RKO (cell line): Measurements from ENCODE around the gene ARHGEF28.

Experiments used
- DNase-seq: peaks from one replicate; pipeline ENCODE4 v3.0.0-alpha.2; 2016; ENCODE audit warnings: low spot score

Gene ARHGEF28

DNA sequence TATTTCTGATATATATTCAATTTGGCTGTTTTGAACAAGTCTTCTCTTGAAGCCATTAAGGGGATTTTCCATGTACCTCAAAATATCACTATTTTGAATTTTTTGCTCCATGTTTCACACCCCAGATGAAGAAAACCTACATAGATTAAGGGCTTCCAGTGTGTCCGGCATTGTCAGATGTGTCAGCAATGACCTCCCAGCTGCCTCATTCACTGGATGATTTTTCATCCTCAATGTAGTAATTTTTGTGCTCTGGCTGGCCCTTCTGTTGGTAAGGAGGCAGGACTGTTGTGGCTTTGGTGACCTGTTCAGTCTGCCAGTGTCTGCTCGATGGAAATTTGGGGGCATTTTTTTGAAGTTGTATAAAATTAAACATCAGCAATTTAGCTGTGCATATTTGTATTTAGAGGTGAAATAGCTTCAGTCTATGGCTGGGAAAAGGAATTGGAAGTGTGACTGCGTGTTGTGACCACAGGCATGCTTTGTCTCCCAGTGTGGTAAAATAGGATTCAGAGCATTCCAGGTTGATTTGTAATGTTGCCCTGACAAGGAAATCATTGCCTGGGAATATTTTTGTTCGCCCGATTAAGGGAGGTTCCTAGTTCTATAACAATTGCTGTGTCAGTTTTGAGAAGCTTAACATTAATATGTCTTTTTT lies 312.4 kb downstream of the ARHGEF28 start:
- DNase-seq: peak; percentile 46

DNA sequence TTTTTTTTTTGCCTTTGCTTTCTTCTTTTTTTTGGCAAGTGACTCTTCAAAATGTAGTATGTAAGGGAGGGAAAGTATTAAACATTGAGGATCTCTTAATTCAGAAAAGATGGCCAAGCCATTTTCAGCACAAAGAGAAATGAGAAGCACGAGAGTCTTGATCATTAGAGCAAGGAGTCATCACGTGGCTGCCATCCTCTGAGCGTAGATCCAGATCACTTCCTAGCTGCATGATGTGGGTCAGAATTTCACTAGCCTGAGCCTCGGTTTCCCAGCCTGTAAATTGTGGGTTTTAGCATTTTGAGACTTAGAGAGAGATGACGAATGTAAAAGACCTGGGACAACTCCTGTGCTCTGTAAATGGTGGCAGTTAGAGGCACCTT lies 312.9 kb downstream of the ARHGEF28 start:
- DNase-seq: no peak

DNA sequence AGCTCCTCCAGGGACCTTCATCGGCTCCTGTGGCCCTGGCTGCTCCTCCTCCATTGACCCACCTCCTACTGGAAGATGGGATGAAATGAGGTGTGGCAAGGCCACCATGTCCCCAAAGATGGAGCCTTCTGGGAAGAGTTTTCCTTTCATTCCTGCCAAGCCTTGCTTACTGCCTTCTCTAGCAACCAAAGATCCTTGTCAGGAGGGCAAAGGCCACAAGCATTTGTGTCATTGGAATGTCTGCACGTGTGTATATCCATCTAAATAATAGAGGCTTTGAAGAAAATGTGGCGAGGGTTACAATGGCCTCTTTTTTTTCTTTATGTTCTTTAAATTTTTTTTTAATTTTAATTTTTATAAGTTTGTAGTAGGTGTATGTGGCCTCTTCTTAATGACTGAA lies 313.6 kb downstream of the ARHGEF28 start:
- no peak for DNase-seq

GRCh38 chr5:73940026-73940425 lies 314.0 kb downstream of the ARHGEF28 start:
- DNase-seq: no peak

DNA sequence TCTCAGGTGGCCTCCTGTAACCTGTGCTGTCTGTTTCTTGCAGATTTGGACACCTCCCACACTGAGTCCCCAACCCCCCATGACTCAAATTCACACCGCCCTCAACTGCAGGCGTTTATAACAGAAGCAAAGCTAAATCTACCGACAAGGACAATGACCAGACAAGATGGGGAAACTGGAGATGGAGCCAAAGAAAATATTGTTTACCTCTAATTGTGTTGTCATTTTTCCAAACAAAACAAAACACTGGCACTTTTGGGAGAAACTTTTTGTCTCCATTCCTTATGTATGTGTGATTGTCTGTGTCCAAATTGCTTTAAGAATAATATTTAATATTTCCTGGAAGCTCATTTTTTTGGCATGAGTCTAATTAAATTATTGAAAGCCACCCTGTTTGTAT lies 314.8 kb downstream of the ARHGEF28 start:
- DNase-seq: no peak

DNA sequence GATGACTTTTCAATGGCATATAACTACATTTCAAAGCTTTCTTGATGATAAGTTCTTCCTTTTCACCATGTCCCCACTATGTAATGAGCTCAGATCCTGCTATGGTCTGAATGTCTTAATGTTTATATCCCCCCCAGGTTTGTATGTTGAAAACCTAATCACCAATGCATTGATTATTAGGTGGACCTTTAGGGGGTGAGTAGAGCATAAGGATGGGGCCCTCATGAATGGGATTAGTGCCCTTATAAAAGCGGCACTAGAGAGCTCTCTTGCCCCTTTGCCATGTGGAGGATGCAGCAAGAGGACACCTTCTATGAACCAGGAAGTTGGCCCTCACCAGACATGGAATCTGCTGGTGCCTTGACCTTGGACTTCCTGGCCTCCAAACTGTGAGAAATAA lies 316.8 kb downstream of the ARHGEF28 start:
- DNase-seq: no peak

- no peak for DNase-seq
These were observed 317.4 kb downstream of the ARHGEF28 start for GRCh38 chr5:73943397-73943796.

DNA sequence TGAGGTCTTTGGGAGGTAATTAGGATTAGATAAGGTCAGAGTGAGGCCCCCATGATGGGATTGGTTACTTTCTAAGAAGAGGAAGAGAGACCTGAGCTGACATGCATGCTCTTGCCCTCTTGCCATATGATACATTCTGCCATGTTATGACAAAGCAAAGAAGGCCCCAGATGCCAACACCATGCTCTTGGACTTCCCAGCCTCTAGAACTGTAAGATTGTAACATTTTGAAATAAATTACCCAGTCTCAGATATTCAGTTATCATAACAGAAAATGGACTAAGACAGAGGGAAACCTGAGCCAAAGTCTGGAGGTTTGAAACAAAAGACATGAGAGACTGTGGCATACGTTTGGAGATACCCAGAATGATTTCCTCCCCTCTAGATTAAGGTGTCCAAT lies 318.6 kb downstream of the ARHGEF28 start:
- no peak for DNase-seq

DNA sequence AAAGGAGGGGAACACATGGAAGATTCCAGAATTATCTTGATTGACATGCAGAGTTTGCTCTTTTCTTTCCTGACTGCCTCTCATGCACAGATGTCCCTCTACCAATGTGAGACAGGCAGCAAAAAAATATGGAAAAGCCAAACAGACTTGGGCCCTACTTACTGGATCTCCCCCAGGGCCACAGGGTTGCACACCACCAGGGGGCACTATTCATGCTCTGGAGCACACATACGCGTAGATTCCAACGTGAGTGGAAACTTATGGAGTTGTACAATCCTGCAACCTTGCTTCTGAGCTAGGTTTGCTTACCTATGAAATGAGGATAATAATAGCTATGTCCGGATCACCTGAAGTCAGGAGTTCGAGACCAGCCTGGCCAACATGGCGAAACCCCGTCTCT lies 319.5 kb downstream of the ARHGEF28 start:
- no peak for DNase-seq

- DNase-seq: no peak
These were observed 320.3 kb downstream of the ARHGEF28 start for GRCh38 chr5:73946278-73946677.

DNA sequence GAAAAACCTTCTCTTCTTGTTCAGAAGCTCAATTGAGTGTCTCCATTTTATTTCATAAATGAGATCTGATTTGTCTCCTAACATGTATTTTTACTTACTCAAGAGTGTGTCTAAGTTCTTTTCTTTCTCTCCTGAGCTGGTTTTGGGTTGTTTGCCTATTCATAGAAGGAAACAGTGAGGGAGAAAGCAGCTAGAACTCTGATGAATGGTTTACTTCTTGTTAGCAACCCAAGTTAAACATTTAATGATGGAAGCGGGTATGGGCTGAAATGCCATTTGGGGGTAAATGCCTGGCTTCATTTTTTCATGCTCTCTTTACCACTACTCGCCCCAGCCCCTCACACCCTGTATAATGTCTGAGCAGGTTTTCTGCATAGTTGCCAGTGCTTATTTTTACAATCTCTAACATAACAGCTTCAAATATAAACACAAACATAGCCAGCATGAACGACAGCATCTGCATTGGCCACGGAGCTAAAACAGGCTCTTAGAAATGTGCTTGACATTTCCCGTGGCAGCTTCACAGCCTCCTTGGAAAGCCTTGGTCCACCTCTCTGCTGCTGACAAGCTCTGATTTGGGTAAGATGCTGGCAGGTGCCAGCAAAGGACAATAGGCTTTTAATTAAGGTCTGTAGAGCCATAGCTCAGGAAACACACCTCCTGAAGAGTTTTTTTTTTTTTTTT lies 321.1 kb downstream of the ARHGEF28 start:
- DNase-seq: no peak

DNA sequence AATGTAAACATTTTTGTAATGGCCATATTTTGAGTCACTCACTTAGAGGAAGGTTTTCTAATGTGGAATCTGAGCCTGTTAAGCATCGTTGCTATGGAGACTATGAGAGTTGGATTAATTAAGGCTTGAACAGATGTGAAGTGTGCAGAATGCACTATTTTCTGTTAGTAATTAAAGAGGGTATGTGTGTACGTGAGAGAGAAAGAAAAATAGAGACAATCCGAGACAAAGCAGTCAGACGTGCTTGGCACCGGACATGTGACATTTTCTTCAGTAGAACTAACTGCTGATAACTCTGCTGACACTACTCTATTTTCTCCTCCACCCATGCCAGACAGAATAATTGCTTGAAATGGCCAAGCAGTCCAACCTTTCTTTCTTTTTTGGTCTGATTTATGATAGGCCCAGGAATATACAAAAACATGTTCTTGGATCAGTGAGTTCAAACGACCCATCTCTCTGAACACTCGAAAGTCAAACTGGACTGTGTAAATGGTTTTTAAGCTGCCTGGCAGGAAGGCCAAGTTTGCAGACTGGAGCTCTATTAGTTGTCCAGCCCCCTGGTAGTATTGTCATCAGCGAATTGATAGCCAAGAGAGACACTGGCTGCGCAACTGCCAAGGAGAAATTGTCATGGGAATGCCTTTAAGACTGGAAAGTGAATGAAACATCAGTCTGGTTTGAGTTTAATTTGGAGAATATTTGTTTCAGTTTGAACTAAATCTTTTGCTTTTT lies 322.1 kb downstream of the ARHGEF28 start:
- no peak for DNase-seq

- no peak for DNase-seq
These were observed 322.7 kb downstream of the ARHGEF28 start for GRCh38 chr5:73948720-73949119.

GRCh38 chr5:73950441-73950873 lies 324.5 kb downstream of the ARHGEF28 start:
- no peak for DNase-seq

DNA sequence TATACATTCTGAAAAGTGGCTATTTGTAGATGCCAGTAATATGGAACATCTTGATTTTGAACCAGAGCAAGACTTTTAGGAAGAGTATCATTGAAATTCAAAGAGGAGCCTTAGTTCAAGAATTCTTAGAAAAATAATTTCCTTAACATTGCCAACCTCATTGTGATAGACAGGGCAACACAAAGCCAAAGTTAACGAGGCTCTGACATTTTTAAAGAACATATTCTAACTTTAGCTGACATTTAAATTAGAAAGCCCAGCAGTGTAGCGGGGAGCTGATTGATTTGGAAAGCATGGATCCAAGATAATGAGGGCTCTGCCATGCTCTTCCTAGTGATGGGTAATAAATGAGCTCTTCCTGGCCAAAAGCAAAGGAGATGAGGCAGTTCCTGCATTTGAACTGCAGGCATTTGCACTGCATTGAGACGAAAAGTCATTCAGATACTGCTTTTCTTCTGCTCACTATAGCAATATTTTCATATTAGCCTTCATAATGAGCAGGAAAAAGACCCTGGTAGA lies 325.0 kb downstream of the ARHGEF28 start:
- DNase-seq: no peak

DNA sequence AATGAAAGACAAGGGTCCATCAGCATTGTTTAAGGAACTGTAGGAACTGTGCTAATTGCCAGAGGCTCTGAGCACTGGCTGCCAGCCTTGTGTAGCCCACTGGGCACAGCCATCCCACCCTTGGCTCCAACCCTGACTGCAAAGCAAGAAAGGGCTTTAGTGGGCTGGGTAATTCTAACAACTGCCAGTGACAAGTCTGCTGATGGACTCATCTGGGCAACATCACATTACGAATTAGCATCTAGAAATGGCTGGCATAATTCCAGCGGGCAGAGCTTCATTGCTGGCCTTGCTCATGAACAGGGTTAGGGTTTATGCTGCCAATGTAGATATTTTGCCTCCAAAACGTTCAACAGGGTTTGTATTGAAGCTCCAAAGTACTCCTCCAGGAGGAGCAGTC lies 326.9 kb downstream of the ARHGEF28 start:
- no peak for DNase-seq

DNA sequence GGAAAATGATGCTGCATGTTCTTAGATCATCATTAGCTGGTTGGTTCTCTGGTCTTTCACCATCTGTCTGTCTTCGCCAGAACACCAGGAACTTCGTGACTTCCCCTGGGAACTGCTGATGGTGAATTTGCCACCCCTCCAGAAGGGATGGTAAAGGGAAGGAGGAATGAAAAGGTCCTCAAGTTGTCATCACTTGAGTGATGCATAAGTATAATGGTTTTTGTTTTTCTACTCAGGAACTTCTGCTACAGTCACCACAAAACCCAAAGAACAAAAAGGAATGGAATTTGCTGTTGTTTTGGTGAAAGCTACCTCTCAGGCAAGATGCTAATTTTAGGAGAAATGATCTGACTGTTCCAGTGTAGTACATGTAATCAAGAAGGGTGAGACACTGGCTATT lies 328.4 kb downstream of the ARHGEF28 start:
- DNase-seq: no peak

DNA sequence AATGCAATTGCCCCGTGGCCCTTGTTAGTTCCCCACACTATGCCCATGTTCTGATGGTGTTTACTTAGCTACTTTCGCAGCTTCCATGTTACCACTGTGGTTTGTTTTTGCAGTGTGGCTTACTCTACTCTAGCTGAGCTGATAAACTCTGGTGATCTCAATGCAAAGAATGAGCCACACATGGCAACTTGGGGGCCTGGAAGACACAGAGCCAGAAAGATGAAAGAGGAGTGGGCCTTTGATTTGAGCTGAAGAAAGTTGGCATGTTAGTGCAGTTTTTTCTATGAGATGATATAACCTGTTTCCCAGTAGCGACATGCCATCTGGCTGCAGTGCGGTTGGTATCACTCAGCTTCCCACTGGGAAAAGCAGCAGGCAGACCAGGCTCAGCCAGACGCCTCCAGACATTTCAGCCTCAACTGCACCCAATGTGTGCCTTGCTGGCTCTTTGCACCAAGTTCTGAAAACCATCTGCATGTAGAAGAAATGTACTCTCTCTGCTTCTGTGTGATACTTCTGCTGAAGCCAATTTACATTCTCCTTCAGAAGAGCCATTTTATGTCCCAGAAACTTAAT lies 329.4 kb downstream of the ARHGEF28 start:
- no peak for DNase-seq

GRCh38 chr5:73957397-73958001 lies 331.5 kb downstream of the ARHGEF28 start:
- no peak for DNase-seq

- DNase-seq: no peak
These were observed 332.0 kb downstream of the ARHGEF28 start for GRCh38 chr5:73958037-73958436.

- DNase-seq: no peak
These were observed 334.0 kb downstream of the ARHGEF28 start for GRCh38 chr5:73960023-73960422.

DNA sequence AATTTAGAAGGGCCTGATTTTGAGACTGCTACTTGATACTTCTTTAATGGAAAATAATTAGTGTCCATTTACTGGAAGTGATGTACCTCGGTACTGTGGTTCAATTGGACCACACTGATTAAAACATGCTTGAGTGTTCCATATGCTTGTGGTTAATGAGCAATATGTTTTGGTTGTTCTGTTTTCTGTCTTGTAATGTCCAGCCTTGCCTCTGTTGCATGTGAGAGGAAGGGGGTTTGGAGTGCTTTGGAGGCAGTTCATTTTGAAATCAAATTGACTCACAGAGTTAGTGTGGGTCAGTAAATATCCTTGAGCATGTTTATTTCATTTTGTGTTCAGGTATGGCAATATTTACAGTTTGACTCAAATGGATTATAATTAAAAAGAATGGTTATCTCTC lies 334.4 kb downstream of the ARHGEF28 start:
- no peak for DNase-seq
